Occipital lobe (tissue), 2 donors: ENCODE measurements around the gene AK4. TPM values are rescaled to one million over a fixed set of nuclear protein-coding genes. Genes with fewer than 3 reads are reported as not detected.
"Not testable (repeated sequence)": the region's sequence is repeated elsewhere in the genome, so short reads cannot be mapped to it uniquely, and the experiment has no call there.

Experiments used
- DNase-seq: peaks from one replicate; lab custom pipeline; 2025; lab: John Stamatoyannopoulos, UW
- total RNA-seq: library from RNA; depleted of rRNA; stranded (reverse); fragments of >200 nt; gene quantifications from one replicate; pipeline ENCODE4 v1.2.3, GENCODE V29; 2014

Gene AK4
- total RNA-seq, 1 donor from 2014 or later = 11.9 TPM

DNA sequence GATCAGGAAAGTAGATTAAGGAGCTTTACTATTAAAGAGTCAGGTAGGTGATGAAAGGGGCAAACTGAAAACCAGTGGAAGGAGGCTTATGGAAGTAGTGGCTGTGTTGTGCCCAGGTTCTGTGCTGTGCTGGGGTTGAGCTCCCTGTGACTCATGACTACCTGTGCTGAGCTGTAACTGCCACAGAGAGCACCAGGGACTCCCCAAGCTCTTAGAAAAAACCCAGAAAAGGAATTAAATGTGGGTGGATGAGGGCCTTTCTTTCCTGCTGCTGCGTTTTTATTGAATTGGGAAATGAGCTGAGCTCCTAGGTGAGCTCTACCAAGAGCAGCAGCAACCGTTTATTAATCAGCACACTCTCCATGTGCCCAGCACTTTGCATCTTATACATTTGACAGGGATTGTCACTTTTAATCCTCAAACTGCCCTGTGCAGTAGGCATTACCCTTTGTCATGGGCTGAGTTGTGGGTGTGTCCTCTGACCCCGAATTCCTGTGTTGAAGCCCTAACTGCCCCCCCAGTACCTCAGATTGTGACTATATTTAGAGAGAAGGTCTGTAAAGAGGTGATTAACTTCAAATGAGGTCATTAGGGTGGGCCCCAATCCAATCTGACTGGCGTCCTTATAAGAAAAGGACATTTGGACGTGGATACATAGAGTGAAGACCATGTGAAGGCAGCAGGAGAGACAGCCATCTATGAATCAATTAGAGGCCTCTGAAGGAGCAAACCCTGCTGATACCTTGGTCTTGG lies 65.4 kb downstream of the AK4 start:
- DNase-seq = no peak

DNA sequence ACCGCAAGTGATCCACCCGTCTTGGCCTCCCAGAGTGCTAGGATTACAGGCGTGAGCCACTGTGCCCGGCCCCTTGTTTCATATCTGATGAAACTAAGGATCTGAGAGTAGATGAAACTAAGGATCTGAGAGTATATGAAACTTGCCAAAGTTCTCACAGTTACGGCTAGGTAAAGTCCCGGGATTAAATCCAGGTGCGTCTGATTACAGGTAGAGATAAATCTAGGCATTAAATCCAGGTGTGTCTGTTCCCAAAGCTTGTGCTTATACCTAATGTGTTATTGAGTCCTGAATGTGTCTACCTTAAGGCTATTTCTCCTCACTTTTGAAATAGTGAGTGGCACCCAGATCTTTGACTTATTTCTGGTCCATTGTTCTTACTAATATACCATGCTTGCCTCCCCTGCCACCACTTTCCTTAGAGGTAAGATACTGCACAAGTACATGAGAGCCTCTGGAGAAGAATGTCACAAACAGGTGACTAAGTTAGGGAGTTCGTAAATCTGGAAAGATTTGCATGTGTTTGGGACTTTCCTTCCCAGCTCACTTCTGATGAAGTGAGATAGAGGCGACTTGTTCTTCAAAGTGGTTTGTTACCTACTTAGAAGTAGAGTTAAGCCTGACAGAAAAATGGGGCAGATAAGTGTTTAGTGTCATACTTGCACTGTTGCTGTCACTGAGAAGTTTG lies 66.5 kb downstream of the AK4 start:
- no peak for DNase-seq

DNA sequence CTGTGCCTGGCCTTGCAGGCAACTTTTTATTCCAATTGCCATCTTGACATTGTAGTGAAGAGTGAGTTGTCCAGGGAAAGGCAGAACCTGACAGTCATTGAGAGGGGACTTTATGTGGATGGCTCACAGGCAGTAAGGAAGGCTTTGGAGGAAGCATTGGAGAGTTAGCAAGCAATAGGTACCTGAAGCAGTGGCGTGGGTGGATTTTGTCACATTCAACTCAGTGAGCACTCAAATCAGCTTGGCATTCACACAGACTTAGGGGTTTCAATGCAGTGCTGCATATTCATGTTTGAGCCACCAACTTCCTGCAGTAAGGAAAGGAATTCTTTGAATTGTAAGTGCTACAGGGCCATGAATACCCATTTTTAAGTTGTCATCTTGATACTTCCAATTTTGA lies 69.0 kb downstream of the AK4 start:
- no peak for DNase-seq

DNA sequence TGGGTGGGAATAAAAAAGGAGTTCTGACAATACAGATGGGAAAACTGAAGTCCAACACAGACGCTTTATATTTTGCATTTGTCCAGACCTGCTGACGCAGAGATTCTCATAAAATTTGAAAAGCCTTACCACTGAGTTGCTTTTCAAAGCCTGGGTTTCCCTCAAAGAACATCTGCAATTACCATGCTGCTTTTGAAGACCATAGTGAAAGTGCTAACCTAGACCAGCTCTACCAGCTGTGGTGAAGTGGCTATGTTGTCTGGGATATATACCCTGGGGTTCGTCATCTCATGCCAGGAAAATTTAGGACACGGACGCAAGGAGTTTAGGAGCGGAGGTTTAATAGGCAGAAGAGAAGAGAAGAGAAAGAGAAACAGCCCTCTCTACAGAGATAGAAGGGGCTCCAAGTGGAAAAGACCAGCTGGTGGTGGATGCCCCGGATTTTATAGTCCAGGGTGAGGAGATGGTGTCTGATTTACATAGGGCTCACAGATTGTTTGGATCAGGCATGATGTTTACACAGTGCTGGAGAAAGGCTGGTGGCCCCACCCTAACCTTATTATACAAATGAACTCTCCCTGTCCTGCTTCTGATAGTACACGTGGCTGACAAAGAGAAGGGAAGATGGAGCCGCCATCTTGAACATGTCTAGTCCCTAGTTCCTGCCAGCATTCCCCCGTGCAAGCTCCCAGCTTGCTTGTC lies 73.8 kb downstream of the AK4 start:
- no peak for DNase-seq

- no peak for DNase-seq
Measured at GRCh38 chr1:65222340-65222940, 74.4 kb downstream of the AK4 start.

DNA sequence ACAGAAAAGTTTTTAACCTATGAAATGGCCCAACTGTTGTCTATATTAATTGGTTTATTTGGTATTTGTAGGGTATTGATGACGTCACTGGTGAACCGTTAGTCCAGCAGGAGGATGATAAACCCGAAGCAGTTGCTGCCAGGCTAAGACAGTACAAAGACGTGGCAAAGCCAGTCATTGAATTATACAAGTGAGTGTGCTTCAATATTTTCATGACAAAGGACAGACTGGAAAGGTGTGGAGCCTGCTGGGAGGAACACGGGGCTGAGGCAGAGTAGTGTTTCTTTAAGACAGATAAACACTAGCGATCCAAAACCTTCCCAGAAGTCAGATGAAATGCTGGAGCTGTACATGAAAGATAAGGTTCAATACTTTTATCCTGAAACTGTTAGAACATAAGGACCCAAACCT lies 76.7 kb downstream of the AK4 start:
- no peak for DNase-seq

DNA sequence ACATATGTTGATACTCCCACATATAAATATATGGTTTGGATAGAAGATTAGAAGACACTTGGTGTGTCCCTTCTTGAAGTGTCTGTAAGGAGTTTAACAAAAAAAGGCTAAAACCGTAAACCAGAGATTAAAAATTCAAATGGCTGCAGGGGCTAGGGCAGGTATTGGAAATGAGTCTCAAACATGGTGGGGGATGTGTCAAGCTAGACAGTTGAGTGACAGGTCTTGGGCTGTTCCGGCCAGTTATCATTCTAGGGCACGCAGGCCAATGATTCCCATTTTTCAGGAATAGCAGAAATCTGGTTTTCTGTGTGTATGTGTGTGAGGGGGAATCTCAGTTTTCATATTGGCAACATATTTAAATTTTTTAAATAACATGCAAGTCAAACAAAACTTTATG lies 77.2 kb downstream of the AK4 start:
- no peak for DNase-seq

DNA sequence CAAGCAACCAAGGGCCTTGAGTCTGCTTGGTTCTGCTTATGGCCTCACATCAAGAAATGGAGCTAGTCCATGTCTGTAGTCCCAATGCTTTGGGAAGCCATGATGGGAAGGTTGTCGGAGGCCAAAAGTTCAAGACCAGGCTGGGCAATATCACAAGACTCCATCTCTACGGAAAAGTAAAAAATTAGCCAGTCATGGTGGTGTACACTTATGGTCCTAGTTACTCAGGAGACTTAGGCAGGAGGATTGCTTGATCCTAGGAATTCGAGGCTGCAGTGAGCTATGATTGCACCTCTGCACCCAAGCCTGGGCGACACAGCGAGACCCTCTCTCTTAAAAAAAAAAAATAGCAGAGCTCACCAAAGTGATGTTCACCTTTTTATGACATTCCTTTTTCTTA lies 81.2 kb downstream of the AK4 start:
- DNase-seq = no peak

DNA sequence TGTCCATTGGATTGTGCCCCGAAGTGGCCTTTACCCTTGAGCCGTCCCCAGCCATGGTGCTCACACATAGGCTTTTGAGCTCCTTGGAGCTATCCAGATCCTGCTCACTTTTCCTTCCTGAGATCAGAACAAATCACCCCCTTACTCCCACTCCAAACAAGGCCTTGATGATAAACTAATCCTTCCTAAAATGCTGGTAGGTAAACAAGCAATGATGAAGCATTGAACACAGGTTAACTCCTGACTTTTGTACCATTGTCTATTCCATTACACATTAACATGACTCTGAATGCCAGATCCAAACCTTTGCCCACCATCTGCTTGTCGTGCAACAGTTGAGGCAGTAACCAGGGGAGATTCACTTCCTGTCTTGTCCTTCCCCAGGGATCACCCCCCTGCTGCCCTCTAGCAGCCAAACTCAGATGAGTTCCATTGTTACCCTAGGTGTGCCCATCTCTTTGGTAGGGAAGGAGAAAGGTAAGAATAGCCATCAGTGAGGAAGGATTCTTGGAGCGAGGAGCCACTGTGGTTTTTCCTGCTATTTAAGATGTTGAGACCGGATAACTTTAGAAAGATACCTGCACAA lies 81.8 kb downstream of the AK4 start:
- no peak for DNase-seq

GRCh38 chr1:65230731-65231481 lies 82.9 kb downstream of the AK4 start:
- DNase-seq = no peak

GRCh38 chr1:65231718-65232330 lies 83.8 kb downstream of the AK4 start:
- no peak for DNase-seq

- no peak for DNase-seq
Measured at GRCh38 chr1:65232461-65232990, 84.5 kb downstream of the AK4 start.

GRCh38 chr1:65233782-65234181 lies 85.8 kb downstream of the AK4 start:
- no peak for DNase-seq

DNA sequence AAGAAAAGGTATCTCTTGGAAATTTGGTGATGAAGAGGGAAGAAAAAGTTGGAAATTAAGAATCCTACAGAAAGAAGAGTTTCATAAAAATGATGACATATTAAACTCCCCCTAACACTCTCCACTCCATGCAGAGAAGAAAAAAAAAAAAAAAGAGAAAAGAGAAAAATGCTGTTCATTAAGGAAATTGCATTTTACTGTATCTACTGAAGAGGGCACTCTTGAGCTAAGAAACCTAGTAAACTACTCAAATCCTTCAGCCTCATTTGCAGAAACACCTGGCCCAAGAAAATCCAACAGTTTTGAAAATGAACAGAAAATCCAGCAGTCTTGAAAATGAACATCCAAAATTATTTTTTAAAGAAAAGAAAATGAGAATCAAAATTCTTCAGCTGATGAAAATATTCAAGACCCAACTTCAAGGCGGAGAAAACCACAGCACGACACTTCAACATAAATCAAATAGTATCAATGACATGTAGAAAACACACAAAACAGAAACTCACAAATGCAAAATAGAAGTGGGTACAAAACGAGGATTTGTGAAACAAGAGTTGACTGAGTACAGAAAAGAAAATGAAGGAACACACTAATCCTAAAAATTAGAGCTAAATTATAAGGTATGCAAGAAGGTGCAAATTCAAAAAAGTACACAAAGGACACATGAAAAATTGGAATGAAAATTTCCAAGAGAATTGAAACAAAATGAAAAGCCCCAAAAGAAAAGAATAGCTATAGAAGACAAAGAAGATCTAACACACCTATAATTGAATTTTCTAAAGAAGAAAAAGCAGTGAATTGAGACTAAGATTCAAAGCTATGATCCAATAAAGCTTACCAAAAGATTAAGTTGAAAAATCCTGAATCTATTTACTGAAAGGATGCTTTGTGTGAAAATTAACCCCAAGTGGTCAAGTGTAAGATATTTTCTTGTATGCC lies 88.1 kb downstream of the AK4 start:
- no peak for DNase-seq

DNA sequence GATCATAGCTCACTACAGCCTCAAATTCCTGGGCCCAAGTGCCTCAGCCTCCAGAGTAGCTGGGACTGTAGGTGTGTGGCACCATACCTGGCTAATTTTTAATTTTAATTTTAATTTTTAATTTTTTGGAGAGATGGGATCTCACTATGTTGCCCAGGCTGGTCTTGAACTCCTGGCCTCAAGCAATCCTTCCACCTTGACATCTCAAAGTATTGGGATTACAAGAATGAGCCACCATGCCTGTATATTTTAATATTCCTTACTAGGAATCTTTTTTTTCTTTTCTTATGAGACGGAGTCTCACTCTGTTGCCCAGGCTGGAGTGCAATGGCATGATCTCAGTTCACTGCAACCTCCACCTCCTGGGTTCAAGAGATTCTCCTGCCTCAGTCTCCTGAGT lies 89.1 kb downstream of the AK4 start:
- not testable (repeated sequence) for DNase-seq

GRCh38 chr1:65237503-65237902 lies 89.5 kb downstream of the AK4 start:
- DNase-seq = no peak

DNA sequence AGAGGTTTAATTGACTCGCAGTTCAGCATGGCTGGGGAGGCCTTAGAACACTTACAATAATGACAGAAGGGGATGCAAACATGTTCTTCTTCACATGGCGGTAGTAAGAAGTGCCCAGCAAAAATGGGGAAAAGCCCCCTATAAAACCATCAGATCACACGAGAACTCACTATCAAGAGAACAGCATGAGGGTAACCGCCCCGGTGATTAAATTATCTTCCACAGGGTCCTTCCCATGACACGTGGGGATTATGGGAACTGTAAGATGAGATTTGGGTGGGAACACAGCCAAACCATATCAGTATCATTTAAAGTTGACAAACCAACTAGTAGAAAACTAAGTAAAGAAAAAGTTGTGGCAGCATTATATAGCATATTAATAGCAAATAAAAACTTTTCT lies 90.0 kb downstream of the AK4 start:
- no peak for DNase-seq

DNA sequence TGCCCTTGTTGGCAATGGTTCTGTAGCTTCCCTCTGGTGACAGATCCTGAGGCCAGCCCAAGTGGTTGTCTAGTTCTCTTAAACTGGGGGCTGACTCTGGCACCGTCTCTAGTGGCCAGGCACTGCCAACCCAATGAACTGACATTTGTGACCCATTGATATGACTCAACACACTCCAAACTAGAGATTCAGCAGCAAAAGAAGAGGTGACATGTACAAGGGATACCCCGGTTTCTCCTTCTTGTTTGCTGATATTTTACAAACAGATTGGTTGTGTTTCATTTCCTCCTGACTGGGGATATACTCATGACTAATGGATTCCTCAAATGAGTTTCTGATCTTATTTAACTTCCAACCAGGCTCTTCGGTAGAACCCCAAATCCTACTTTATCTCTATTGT lies 95.5 kb downstream of the AK4 start:
- no peak for DNase-seq

- no peak for DNase-seq
Measured at GRCh38 chr1:65245295-65245694, 97.3 kb downstream of the AK4 start.
